Superior temporal gyrus (tissue), 1 donor: ENCODE results near the gene CCL18.
"Not testable (repeated sequence)": the region's sequence is repeated elsewhere in the genome, so short reads cannot be mapped to it uniquely, and the experiment has no call there.

Source experiments
- DNase-seq: peaks from one replicate; pipeline ENCODE4 v3.0.0-alpha.2; 2016; ENCODE audit errors: extremely low spot score

Gene CCL18, protein sequence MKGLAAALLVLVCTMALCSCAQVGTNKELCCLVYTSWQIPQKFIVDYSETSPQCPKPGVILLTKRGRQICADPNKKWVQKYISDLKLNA

DNA sequence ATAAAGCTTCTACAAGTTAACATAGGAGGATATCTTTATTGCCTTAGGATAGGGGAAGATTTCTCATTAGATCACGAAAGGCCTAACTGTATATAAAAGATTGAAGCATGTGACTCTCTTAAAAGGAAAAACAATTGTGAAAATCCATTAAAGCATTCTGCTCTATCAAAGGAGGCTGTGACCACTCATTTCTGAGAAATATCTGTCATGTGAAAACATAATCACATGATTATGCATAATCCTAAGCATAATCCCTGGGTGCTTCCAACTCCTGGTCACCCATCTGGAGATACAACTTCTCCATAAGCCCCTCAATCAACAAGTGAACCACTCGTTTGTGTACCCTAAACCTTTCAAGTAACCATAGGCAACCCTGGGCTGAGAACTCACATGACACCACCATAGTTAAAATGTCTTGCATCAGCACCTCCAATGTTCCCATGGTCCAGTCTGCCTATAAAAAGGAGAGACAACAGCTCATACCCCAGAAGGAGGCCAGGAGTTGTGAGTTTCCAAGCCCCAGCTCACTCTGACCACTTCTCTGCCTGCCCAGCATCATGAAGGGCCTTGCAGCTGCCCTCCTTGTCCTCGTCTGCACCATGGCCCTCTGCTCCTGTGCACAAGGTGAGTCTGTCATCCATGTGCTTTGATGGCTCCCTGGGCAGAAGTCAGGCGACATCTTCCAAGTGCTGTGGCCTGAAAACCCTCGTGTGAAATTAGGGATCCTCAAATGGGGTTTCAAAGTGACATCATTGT is at the start of gene CCL18:
Gene CCL18, plus strand, starts transcription at position 487 of the 756 bp plus-strand sequence. Its CDS starts 71 bp downstream, at position 558.
- no peak for DNase-seq

DNA sequence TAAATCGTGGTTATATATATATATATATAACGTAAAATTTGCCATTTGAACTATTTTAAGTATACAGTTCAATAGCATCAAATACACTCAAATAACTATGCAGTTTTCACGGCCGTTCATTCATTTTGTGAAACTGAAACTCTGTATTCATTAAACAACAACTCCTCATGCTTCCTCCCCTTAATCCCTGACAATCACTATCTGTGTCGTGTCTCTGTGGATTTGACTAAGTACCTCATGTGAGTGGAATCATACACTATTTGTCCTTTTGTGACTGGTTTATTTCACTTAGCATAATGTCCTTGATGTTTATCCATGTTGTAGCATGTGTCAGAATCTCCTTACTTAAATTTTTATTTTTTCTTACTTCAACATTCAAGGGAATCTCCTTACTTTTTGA is 49.1 kb upstream of the CCL18 start:
- no peak for DNase-seq

DNA sequence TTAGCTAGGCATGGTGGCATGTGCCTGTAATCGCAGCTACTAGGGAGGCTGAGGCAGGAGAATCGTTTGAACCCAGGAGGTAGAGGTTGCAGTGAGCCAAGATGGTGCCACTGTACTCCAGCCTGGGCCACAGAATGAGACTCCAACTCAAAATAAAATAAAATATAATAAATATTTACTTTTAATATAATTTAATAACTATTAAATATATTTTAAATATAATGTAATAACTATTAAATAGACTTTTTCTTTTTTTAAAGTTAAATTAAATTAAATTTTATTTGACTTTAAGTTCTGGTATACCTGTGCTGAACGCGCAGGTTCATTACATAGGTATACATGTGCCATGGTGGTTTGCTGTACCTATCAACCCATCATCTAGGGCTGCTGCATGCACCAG is 48.2 kb upstream of the CCL18 start:
- not testable (repeated sequence) for DNase-seq

DNA sequence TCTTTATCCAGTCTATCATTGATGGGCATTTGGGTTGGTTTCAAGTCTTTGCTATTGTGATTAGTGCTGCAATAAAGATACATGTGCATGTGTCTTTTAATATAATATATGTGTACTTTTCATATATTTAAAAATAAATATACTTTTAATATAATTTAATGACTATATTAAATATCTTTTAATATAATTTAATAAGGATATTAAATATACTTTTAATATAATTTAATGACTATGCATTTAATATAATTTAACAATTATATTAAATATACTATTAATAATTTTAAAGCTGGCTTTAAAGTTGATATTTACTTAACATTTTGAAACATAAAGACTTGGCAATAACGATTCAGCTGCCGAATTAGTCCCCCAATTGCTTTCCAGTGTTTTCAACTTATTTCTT is 47.5 kb upstream of the CCL18 start:
- no peak for DNase-seq

DNA sequence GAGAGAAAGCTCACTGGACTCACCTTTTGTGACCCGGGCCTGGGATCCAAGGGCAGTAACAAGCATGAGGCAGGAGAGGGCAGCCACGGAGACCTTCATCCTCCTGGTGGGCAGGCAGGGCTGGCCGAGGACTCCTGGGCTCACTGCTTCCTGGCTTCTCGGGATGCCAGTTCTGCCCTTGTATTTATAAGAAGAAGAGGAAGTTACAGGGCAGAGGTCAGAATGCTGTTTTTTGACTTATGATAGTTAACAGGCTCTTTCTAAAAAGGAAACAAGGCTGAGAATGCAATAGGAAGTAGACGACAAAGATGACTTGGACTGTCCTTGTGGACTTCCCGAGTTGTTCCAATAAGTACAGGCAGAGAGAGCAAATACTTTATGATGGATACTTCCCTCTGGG is 46.3 kb upstream of the CCL18 start, which contains the start of gene CCL23:
Gene CCL23, minus strand, starts transcription at position 174 of the 400 bp plus-strand sequence. Its CDS starts 75 bp downstream, at position 99.
- no peak for DNase-seq

DNA sequence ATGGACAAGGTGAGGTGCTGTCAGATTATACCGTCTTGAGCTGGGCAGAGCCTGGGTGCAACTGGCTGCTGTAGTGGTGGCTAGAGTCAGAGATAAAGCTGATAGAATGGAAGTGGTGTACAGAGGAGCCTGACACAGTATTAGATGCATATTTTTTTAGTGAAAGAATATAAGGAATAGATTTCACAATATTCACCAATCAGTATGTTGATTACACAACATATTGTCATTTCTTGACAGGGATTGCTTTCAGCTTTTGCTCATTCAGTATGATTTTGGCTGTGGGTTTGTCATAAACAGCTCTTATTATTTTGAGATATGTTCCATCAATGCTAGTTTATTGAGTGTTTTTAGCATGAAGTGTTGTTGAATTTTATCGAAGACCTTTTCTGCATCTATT is 44.6 kb upstream of the CCL18 start:
- no peak for DNase-seq

DNA sequence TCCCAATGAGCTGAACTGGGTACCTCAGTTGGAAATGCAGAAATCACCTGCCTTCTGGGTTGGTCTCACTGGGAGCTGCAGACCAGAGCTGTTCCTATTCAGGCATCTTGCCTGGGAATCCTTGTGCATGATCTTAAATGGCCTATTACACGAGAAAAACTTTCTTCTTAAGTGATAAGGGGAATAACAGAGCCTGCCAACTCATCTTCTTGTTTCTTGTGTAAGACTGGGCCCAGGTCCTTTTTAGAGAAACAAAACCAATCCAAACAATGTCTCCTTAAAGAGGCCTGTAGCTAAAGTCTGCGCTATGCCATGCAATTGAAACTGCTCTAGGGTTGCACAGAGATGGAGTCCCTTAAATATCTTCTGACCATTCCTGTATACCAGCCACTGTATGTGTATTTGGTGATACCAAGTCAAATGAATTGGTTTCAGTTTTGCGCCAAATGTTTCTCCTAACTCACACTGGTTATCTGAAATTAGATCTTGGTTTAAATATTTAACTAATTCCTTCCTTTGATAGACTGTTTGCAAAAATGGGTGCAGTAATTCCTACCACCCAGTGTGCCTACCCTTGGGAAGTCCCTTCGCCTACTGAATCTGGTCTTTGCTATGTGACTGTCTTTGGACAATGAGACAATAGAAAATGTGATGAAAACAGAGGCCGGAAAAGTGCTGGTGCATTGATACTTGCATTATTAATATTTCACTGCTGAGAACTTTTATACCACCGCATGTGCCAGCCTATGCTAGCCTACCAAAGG is 39.8 kb upstream of the CCL18 start:
- DNase-seq: no peak

DNA sequence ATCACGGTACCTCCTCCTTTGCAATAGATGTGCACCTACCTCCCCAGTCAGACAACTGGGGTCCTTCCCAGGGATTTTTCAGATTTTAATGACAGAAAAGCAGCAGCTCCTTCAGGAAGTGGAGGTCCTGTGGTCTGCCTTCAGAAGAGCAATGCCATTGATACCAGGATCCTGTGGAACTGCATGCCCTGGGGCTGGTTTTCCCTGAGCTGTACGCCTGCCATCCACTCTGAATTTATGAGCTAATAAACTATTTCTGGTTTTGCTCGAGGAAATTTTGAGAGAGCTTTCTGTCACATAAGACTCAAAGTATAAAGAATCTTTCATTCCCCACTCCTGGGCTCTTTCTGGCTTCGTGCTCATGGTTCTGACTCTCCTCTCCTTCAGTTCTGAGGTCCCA is 36.3 kb upstream of the CCL18 start:
- no peak for DNase-seq

DNA sequence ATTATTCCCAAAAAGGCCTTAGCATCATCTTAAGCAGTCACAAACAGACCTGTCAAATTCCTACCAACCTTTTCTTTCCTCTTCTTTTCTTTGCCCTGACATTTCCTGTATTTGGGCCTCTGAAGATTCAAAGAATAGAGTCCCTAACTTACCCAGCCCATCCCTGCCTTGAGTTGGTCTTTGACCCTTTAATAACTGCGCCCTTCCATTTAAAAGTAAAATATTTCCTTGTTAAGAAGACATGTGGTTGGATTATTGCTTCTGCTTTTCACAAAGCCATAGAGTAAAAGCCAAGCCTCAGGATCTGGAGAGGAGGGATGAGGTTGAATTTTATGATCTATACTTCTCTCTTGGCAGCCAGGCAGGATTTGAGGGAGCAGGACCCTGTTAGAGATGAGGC is 33.1 kb upstream of the CCL18 start:
- no peak for DNase-seq

DNA sequence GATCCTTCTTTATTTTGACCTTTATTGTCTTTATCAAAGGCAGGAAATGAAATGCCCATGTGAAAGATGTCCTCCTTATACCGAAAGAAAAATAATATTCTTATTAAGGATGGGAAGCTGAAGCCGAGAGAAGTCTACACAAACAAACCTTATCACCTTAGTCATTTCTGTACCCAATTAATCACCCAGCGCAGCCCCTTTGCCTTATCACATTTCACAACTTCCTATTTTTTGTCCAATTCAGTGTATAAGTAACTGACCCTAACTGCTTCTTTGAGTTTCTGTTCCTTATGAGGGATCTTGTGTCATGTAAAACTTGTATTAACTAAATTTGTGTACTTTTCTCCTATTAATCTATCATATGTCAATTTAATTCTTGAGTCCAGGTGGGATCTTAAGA is 29.9 kb upstream of the CCL18 start:
- DNase-seq: no peak

DNA sequence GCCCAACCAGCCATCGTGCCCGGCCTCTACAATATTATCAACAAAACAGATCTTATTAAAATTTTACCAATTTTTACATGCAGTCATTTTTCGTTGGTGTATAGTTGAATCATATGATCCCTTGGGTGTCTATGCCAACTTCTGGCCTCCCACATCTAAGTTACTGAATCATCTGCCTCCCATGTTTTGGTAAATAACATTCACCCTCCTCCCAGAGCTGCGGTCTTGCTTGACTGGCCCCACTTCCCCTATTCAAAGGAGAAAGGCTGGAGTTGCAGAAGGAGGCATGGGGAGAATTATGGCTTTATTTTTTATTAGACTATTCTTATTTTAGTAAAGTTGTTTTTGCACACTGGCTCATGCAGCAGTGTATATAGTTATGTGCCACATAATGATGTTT is 27.8 kb upstream of the CCL18 start:
- no peak for DNase-seq

DNA sequence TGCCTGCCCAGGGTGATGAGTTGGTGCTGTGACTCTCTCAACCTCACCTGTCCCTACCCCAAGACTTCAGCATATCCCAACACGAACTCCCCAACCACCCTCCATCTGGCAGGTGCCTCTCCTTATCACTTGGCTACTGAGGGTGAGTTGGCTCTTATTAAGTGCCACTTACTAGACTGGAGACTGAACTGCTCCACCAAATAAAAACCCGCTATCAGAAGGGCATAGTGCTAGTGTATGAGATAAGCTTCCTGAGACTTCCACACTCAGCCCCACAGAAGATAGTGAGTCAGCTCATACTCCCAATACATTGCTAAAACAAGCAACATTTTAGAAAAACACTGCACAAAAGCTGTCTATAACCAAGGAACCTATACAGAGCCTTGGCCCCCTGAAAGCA is 16.0 kb upstream of the CCL18 start:
- DNase-seq: no peak

DNA sequence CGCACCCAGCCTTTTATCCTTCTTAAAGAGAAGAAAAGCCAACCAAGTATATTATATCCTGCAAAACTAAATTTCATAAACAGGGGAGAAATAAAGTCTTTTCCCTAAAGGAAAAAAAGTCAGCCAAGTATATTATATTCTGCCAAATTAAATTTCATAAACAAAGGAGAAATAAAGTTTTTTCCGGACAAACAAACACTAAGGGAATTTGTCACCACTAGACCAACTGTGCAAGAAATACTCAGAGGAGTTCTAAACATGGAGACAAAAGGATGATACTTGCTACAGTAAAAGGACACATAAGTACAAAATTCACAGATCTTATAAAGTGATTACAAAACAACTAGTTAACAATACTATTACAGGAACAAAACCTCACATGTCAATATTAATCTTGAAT is 14.4 kb upstream of the CCL18 start:
- DNase-seq: no peak

DNA sequence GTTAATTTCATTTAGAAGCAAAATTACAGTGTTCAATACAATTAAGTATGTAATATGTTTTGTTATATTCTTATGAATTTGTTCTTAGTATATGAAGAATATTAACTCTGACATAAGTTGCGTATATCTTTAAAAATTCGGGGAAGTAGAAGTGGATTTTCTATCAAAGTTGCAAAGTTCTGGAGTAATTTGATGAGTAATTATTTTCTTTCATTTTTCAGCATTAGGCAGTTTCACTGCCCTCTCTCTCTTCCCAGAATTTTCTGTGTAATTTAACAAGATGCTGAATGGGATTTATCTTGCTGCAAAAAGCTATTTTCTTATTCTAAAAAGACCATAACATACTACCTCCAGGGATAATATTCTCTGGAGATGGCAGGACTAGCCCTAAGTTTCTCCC is 8.9 kb upstream of the CCL18 start:
- no peak for DNase-seq

DNA sequence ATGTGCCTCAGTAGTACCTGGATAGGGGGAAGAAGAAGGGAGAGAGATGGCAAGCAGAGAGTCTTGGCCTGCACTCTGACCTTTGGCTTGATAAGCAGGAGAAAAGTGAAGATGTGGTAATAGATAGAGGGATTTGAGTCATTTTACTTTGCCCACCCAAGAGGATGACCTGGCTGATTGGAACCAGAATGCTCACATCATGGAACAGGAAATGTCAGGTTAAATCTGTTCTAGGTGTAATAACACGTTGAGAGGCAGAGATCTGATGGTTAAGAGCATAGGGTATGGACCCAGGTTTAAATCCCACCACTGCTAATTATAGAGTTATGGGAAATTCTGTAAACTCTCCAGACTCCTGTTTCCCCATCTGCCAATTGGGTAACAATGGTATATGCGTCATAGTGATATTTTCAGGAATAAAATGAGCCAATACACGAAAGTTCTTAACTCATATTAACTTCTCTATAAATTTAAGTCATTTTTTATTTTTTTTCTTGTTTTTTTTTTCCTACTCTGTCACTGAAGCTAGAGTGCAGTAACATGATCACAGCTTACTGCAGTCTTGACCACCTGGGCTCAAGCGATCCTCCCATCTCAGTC is 8.1 kb upstream of the CCL18 start:
- DNase-seq: no peak

DNA sequence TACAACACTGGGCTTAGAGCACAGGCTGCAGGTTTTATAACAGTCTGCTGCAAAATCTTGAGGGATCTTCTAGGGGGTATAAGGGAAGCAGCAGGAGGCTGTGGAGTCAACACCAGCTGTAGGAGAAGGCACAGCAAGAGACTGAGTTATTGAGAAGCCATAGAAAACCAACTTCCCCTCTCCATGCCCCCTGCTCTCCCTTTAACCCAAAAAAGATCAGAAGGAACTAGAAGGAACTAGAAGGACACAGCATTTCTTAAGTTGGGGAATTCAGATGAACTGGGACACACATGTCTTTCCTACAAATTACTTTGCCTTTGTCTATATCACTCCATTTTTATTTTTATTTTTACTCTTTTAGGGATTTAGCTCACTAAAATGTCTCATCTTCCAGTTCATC is 6.2 kb upstream of the CCL18 start:
- DNase-seq: no peak

DNA sequence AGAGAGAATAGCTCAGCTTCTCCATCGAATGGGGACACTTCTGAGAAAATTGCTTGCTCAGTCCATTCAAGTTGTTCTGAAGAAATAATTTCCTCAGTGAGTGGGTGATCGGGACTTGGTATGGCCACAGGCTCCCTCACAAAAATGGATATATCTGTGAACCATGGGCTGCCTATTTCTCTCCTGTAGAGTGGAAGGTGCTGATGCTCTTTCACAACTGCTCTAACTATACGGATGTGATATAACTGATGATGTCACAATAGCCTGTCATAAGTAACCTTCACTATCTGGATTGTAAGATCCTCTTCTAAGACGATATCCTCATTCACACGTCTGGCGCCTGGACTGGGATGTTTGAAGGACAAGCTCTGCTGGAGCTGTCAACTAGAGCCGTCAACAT is 4.7 kb upstream of the CCL18 start:
- no peak for DNase-seq

DNA sequence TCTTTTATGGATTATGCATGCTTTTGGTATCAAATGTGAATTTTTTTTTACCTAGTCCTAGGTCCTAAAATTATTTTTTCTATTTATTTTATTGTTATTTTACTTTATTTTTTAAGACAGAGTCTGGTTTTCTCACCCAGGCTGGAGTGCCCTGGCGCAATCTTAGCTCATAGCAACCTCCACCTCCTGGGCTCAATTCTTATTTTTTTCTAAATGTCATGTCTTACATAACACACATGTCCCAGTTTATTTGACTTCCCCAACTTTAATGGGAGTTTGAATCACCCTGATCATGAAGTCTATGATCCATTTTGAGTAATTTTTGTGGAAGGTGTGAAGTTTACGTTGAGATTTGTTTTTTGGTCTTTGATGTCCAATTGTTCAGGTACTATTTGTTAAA is 3.3 kb upstream of the CCL18 start:
- no peak for DNase-seq

DNA sequence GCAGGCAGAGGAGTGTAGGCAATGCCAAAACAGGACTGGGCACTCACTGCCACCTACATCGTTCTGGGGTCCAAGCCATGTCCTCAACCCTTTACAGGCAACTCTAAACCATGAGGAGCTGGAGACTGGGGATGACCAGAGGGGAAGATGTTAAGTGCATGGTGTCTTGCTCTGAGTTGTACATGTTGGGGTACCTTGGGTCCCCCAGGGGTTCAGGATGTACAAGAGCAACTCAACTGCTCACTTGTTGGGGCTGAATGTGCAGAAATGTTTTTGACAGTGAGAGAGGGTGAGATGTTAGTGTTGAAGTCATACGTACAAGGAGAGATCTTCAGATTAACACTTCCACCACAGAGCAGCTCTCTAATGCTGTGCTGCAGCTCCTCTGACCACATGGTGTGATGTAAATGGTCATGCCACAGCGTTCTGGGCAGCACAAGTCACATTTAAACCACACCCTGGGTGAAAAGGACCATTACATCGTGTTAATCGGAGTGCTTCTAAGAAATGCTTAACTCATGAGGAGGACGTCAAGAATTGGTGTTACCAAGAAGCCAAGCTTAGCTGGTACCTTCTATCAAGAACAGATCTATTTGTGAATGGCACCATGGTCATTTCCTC is 2.4 kb downstream of the CCL18 start:
- no peak for DNase-seq

DNA sequence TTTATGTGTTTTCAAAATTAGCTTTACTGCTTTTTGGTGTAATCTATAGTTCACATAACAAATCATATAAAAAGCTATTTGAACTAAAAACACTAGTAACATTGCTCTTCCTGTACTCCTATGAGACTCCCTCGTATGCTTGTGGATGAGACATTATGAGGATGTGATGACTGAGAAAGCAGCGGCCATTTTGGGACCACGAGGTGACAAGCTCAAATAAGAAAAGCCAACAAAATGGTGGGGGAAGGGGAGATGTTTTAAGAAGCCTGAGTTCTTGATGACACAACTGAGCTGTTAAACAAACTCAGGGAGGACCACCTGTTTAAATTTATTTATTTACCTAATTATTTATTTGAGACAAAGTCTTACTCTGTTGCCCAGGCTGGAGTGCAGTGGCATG is 4.5 kb downstream of the CCL18 start:
- DNase-seq: no peak

DNA sequence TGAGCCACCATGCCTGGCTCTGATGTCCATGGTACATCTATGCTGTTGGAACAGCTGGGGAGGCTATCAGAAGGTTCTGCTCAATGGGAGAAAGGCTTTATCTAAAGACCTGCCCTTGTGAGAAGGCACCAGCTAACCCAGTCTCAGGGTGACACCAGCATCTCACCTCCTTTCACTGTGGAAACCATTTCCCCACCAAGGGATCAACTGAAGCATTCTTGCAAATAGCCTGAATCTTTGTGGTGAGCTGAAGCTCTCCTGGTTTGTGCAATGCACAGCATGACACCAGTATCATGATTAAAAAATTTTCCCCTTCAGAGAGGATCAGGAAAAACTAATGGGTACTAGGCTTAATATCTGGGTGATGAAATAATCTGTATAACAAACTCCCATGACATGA is 5.1 kb downstream of the CCL18 start:
- DNase-seq: no peak

DNA sequence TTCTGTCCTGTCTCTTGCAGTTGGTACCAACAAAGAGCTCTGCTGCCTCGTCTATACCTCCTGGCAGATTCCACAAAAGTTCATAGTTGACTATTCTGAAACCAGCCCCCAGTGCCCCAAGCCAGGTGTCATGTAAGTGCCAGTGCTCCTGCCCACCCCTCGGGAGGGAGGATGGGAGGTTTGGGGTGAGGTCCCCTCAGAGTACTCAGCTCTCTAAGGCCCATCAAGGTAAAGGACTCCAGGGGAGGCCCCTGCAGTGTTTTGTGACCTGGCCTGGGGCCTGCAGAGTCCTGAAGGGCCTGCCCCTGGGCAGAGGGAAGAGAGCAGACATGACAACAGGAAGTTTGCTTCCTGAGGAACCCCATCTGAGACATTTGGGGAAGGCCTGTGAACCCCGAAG is 6.4 kb downstream of the CCL18 start:
- DNase-seq: no peak
